MCF 10A (cell line): ENCODE results near the gene PCP2. TPM values are rescaled to one million over a fixed set of nuclear protein-coding genes. Genes with fewer than 3 reads are reported as not detected.

Experiments used
- BruUV-seq: library from RNA; stranded (reverse); fragments of 400-500 nt; replicated peaks from 2 replicates; lab custom pipeline; 2021; lab: Mats Ljungman, UMichigan
- CTCF ChIA-PET: fragments of 300-600 bp; sonication (Branson Sonifier 250); formaldehyde crosslinking; extraction: SDS; loops from one replicate; lab custom pipeline; 2021; ENCODE audit warnings: antibody characterized with exemption, inconsistent platforms; lab: Yijun Ruan, JAX
- POLR2A ChIA-PET: fragments of 300-600, 350-650 bp; sonication (Branson Sonifier 250); formaldehyde crosslinking; extraction: SDS; loops from one replicate; lab custom pipeline; 2020; ENCODE audit warnings: antibody characterized with exemption, inconsistent platforms; lab: Yijun Ruan, JAX
- DNase-seq: peaks from one replicate; pipeline ENCODE4 v3.0.0-alpha.2; 2018; ENCODE audit not compliant: unreplicated experiment
- H3K27ac Mint-ChIP-seq: one replicate; pipeline ENCODE4 v1.8.0; 2022; ENCODE audit warnings: mild to moderate bottlenecking, low read depth, mixed read lengths; ENCODE audit not compliant: unreplicated experiment
- H3K27me3 Mint-ChIP-seq: one replicate; pipeline ENCODE4 v1.8.0; 2022; ENCODE audit warnings: mixed read lengths; ENCODE audit not compliant: insufficient read depth, unreplicated experiment
- H3K36me3 Mint-ChIP-seq: one replicate; pipeline ENCODE4 v1.8.0; 2022; ENCODE audit warnings: mild to moderate bottlenecking, moderate library complexity, mixed read lengths; ENCODE audit not compliant: insufficient read depth, unreplicated experiment
- H3K4me1 Mint-ChIP-seq: one replicate; pipeline ENCODE4 v1.8.0; 2022; ENCODE audit warnings: mixed read lengths; ENCODE audit not compliant: insufficient read depth, unreplicated experiment
- H3K4me3 Mint-ChIP-seq: one replicate; pipeline ENCODE4 v1.8.0; 2022; ENCODE audit warnings: mild to moderate bottlenecking, moderate library complexity, mixed read lengths; ENCODE audit not compliant: unreplicated experiment
- H3K9me3 Mint-ChIP-seq: one replicate; pipeline ENCODE4 v1.8.0; 2022; ENCODE audit warnings: mixed read lengths; ENCODE audit not compliant: unreplicated experiment
- intact Hi-C: fragments of 100-400 bp; cut with micrococcal nuclease; formaldehyde crosslinking; loops from 2 replicates; pipeline ENCODE4 v1.14.1; 2022
- total RNA-seq: library from RNA; stranded (reverse); gene quantifications from 2 replicates; pipeline ENCODE4 v1.2.3, GENCODE V29; 2022
- TF ChIP-seq, protein P1 (sequence below): fragments of 200-600 bp; IDR thresholded peaks from one replicate; pipeline ENCODE4 v1.8.0; 2022; ENCODE audit warnings: antibody characterized with exemption, mild to moderate bottlenecking; ENCODE audit not compliant: unreplicated experiment

The PCP2 gene
- total RNA-seq, 1 experiment from 2014 or later = not detected

GRCh38 chr19:7669641-7670040 is 36.1 kb upstream of the PCP2 start:
- no peak for DNase-seq
- ChIA-PET CTCF (interaction anchor here (0.6 to 2.0 kb wide), 3 partner anchors 11 to 131 kb away, joined by 4 to 6 read pairs (median 4); partner anchors contain the start of gene TRAPPC5), POLR2A (interaction anchor here (0.7 to 0.9 kb wide), 2 partner anchors 11 to 16 kb away, joined by 3 read pairs; partner anchors contain the start of gene TRAPPC5)
- Mint-ChIP-seq H3K36me3 (no peaks in the 10 kb centered on the region), H3K27ac (no peak overlapping the region), H3K4me3 (no peak overlapping the region), H3K4me1 (no peaks in the 10 kb centered on the region), H3K27me3 (peaks cover 22% of the 10 kb centered on the region), H3K9me3 (no peaks in the 10 kb centered on the region)
- TF ChIP-seq, protein P1, sequence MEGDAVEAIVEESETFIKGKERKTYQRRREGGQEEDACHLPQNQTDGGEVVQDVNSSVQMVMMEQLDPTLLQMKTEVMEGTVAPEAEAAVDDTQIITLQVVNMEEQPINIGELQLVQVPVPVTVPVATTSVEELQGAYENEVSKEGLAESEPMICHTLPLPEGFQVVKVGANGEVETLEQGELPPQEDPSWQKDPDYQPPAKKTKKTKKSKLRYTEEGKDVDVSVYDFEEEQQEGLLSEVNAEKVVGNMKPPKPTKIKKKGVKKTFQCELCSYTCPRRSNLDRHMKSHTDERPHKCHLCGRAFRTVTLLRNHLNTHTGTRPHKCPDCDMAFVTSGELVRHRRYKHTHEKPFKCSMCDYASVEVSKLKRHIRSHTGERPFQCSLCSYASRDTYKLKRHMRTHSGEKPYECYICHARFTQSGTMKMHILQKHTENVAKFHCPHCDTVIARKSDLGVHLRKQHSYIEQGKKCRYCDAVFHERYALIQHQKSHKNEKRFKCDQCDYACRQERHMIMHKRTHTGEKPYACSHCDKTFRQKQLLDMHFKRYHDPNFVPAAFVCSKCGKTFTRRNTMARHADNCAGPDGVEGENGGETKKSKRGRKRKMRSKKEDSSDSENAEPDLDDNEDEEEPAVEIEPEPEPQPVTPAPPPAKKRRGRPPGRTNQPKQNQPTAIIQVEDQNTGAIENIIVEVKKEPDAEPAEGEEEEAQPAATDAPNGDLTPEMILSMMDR = no peak
- BruUV-seq = no TSS peak
- intact Hi-C loops = no loop called here

DNA sequence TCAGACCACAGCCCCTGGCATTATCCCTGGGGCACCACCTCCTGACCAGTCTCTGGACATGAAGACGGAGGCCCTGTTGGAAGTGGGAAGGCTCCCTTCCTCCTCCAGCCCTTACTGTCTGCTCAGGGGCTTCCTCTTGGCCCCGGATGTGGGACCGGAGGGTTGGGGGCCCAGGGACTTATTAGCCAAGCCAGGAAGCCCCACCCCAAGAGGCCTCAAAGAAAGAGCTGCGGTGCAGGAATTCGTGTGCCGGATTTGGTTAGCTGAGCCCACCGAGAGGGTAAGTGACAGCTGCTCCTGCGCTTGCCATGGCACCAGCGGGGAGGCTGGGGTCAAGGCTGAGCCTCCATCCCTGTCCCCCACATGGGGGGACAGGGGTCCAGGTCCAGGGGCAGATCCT is 35.3 kb upstream of the PCP2 start, which contains the start of gene RETN:
TSS of gene RETN (plus strand) at position 208 of the 400 bp plus-strand sequence. CDS start 278 bp downstream, outside the sequence.
- CTCF ChIA-PET = interaction anchor here (0.6 to 2.0 kb wide), 3 partner anchors 12 to 131 kb away, joined by 4 to 6 read pairs (median 4); partner anchors contain the start of gene TRAPPC5

GRCh38 chr19:7665076-7665475 is 31.6 kb upstream of the PCP2 start:
- ChIA-PET CTCF (interaction anchor here (0.6 to 1.9 kb wide), 7 partner anchors 11 to 214 kb away, joined by 3 to 8 read pairs (median 5); partner anchors contain the start of gene TRAPPC5), POLR2A (interaction anchor here (0.6 to 1.2 kb wide), 3 partner anchors 13 to 676 kb away, joined by 3 read pairs; no protein-coding TSS in a partner anchor)
- DNase-seq = no peak
- no peak overlapping the region for H3K4me3 Mint-ChIP-seq
- H3K4me1 Mint-ChIP-seq = no peaks in the 10 kb centered on the region
- no peaks in the 10 kb centered on the region for H3K9me3 Mint-ChIP-seq
- no peak overlapping the region for H3K27ac Mint-ChIP-seq
- H3K36me3 Mint-ChIP-seq = no peaks in the 10 kb centered on the region
- no TSS peak for BruUV-seq
- intact Hi-C loops = no loop called here
- peaks cover 23% of the 10 kb centered on the region for H3K27me3 Mint-ChIP-seq
- TF ChIP-seq, protein P1 = no peak

More for the DNA sequence above, 35.3 kb upstream of the PCP2 start, which contains the start of gene RETN:
- BruUV-seq = no TSS peak
- H3K27me3 Mint-ChIP-seq = peaks cover 22% of the 10 kb centered on the region
- DNase-seq = no peak
- no peaks in the 10 kb centered on the region for H3K36me3 Mint-ChIP-seq
- H3K9me3 Mint-ChIP-seq = no peaks in the 10 kb centered on the region
- TF ChIP-seq, protein P1 = no peak
- intact Hi-C loops = no loop called here
- H3K4me3 Mint-ChIP-seq = no peak within 1 kb of the TSS
- no peak within 1 kb of the TSS for H3K27ac Mint-ChIP-seq
- POLR2A ChIA-PET = interaction anchor here (0.9 kb wide), 1 partner anchor 24 kb away, joined by 3 read pairs; no protein-coding TSS in a partner anchor
- H3K4me1 Mint-ChIP-seq = no peaks in the 10 kb centered on the region

DNA sequence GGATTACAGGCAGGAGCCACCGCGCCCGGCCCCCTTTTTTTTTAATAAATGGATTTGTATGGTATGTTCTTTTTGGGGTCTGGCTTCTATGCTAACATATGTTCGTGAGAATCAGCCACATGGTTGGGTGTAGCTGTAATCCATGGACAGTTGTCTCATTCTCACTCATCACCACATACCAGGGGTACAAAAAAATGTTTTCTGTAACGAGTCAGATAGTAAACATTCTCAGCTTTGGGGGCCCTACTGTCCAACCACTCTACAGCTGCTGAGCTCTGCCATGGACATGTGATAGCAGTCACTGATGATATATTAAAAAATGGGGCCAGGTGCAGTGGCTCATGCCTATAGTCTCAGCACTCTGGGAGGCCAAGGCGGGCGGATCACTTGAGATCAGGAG is 30.2 kb upstream of the PCP2 start:
- ChIA-PET CTCF (interaction anchor here (1.2 to 1.7 kb wide), 3 partner anchors 10 to 95 kb away, joined by 3 to 5 read pairs (median 4); no protein-coding TSS in a partner anchor), POLR2A (interaction anchor here (0.6 kb wide), 1 partner anchor 1765 kb away, joined by 3 read pairs; no protein-coding TSS in a partner anchor)
- TF ChIP-seq, protein P1 = no peak
- H3K4me1 Mint-ChIP-seq = no peaks in the 10 kb centered on the region
- no peaks in the 10 kb centered on the region for H3K36me3 Mint-ChIP-seq
- no peaks in the 10 kb centered on the region for H3K9me3 Mint-ChIP-seq
- DNase-seq = no peak
- H3K4me3 Mint-ChIP-seq = no peak overlapping the region
- intact Hi-C loops = no loop called here
- H3K27ac Mint-ChIP-seq = no peak overlapping the region
- no TSS peak for BruUV-seq
- peaks cover 10% of the 10 kb centered on the region for H3K27me3 Mint-ChIP-seq
